Measurements from ENCODE around the gene COX6B2. TPM values are rescaled to one million over a fixed set of nuclear protein-coding genes. Genes with fewer than 3 reads are reported as not detected.

The COX6B2 gene
- total RNA-seq, 8 experiments from 2014 or later = 0.55 to 15.3 (median 1.2) TPM

DNA sequence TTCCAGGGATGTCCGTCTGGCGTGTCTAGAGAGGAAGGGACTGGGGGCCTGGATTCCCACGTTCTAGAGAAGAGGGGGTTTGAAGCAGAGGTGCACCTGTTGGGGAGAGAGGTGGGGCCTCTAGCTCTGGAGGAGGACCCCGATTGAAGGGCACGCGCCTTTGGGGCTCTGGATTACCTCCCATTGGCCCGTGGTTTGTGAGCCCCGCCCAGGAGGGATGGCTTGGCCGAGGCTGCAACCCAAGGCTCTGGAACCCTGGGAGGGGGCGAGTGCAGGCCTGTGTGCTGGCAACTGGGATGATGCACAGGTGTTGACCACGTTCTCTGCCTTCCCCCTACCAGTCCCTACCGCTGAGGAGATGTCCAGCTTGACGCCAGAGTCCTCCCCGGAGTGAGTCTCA, 49.5 kb downstream of the COX6B2 start:
- ATAC-seq (replicated peaks in 6 of 8) = no peak
- in situ Hi-C loops (cut with MboI; ENCODE audit: low pct_unique_long_range_greater_than_20kb in 2 of 9, low sequenced_read_pairs in 9 of 9, unreplicated experiment in 9 of 9) = no loop called here
- Histone ChIP-seq H3K27ac (no peak overlapping the region), H3K4me3 (no peak overlapping the region), H3K4me1 (replicated peaks in 1 of 2) (peaks cover 18% of the 10 kb centered on the region in 2 donors)
- WGBS, 10 experiments = 40 to 96% (median 82%) methylated on average over 3 to 5 of the region's 14 CpGs; no CpG with 5 or more reads in 7 of the 10 experiments

DNA sequence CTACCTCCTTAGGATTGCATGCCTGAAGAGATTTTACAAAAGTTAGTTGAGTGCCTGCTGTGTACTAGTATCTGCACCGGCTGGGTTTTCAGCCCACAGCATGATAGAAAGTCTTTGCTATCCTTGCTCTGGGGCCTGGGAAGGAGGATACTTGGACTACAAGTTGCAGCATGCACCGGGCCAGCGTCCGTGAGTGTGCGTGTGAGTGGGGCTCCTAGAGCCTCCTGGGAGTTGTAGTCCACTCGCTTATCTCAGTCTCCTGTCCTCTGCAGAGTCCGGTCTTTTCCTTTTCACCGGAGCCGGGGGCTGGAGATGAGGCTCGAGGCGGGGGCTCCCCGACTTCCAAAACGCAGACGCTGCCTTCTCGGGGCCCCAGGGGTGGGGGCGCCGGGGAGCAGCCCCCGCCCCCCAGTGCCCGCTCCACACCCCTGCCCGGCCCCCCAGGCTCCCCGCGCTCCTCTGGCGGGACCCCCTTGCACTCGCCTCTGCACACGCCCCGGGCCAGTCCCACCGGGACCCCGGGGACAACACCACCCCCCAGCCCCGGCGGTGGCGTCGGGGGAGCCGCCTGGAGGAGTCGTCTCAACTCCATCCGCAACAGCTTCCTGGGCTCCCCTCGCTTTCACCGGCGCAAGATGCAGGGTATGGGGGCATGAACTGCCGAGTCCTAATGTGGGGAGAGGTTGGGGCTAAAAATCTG, 50.1 kb downstream of the COX6B2 start:
- 33 to 100% (median 67%) methylated on average over 1 to 12 of the region's 39 CpGs; no CpG with 5 or more reads in 3 of the 10 experiments for WGBS, 10 experiments
- no peak overlapping the region for H3K4me3 ChIP-seq
- H3K27ac ChIP-seq = no peak overlapping the region
- in situ Hi-C loops (cut with MboI; ENCODE audit: low pct_unique_long_range_greater_than_20kb in 2 of 9, low sequenced_read_pairs in 9 of 9, unreplicated experiment in 9 of 9) = no loop called here
- ATAC-seq (replicated peaks in 6 of 8) = peak in 2 of 8 experiments; percentile 17 to 51
- H3K4me1 ChIP-seq (replicated peaks in 1 of 2) = peaks cover 18% of the 10 kb centered on the region in 2 donors

DNA sequence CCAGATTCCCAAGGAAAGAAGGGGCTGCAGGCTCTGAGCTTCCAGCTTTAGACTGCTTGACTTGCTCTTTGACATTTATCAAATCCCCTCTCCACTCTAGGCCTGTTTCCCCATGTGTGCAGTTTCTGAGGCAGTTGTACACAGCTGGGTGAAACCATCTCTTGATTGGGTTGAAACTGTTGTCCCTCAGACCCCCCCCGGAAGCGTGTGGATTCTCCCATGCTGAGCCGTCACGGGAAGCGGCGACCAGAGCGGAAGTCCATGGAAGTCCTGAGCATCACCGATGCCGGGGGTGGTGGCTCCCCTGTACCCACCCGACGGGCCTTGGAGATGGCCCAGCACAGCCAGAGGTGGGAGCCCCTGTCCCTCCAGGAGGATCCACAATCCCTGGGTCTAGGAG, 51.0 kb downstream of the COX6B2 start:
- Histone ChIP-seq H3K4me1 (replicated peaks in 1 of 2) (peaks cover 18% of the 10 kb centered on the region in 2 donors), H3K27ac (no peak overlapping the region), H3K4me3 (no peak overlapping the region)
- in situ Hi-C loops (cut with MboI; ENCODE audit: low pct_unique_long_range_greater_than_20kb in 2 of 9, low sequenced_read_pairs in 9 of 9, unreplicated experiment in 9 of 9) = no loop called here
- ATAC-seq (replicated peaks in 6 of 8) = no peak
- 97 to 100% (median 99%) methylated on average over 2 to 5 of the region's 11 CpGs; no CpG with 5 or more reads in 6 of the 10 experiments for WGBS, 10 experiments

DNA sequence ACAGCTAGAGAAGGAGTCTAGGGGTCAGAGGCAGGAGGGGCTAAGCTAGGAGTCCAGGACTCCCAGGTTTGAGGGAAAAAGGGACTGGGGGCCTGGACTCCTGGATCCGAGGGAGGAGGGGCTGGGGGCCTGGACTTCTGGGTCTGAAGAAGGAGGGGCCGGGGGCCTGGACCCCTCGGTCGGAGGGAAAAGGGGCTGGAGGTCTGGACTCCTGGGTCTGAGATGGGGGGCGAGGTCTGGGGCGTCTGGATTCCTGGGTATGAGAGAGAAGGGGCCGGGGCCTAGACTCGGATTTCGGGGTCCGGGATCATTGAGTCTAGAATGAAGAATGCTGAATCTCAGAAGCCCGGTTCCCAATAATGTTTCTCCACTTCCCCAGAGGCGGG, 52.2 kb downstream of the COX6B2 start:
- Histone ChIP-seq H3K4me3 (no peak overlapping the region), H3K27ac (peak overlapping the region in 1 of 2 donors; percentile 71), H3K4me1 (replicated peaks in 1 of 2) (peaks cover 18% of the 10 kb centered on the region in 2 donors)
- 100% methylated on average over 2 of the region's 12 CpGs; no CpG with 5 or more reads in 9 of the 10 experiments for WGBS, 10 experiments
- in situ Hi-C loops (cut with MboI; ENCODE audit: low pct_unique_long_range_greater_than_20kb in 2 of 9, low sequenced_read_pairs in 9 of 9, unreplicated experiment in 9 of 9) = no loop called here
- no peak for ATAC-seq (replicated peaks in 6 of 8)

DNA sequence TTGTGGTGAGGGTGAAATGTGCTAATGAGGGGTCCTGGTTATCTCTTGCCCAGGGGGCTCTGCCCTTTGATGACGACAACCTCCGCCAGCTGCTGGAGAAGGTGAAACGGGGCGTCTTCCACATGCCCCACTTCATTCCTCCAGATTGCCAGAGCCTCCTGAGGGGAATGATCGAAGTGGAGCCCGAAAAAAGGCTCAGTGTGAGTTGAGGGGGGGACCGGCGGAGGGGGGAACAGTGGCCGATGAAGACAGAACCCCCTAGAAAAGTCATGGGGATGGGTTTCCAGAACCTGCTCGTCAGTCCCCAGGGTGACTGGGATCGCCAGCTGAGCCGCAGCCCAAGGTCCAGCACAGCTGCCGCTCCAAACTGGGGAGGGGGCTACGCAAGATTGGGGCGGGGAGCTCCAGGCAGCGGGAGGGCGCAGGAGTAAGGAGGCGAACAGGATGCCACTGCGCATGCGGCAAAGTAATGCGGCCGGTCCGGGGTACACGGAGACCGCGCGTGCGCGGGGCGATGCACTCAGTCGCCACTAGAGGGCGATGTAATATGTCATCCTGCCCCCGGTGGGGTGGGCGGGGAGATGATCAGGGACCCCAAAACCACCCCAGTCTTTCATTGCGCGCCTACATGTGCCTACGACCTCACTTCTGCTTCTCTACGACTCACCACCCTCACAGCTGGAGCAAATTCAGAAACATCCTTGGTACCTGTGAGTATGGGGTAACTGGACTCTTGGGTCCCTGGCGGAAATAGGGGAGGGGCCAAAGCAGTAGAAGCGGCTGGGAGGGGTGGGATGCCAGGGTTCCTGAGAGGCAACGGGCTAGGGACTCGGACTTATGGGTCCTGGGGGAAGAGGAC, 52.8 kb downstream of the COX6B2 start:
- peak; percentile 83 to 95 (median 86) for ATAC-seq (replicated peaks in 6 of 8)
- H3K4me3 ChIP-seq = no peak overlapping the region
- peak overlapping the region; percentile 71 to 77 for H3K27ac ChIP-seq
- H3K4me1 ChIP-seq (replicated peaks in 1 of 2) = peaks cover 18% of the 10 kb centered on the region in 2 donors
- in situ Hi-C loops (cut with MboI; ENCODE audit: low pct_unique_long_range_greater_than_20kb in 2 of 9, low sequenced_read_pairs in 9 of 9, unreplicated experiment in 9 of 9) = no loop called here
- 26 to 62% methylated on average over 7 to 10 of the region's 42 CpGs; no CpG with 5 or more reads in 8 of the 10 experiments for WGBS, 10 experiments

DNA sequence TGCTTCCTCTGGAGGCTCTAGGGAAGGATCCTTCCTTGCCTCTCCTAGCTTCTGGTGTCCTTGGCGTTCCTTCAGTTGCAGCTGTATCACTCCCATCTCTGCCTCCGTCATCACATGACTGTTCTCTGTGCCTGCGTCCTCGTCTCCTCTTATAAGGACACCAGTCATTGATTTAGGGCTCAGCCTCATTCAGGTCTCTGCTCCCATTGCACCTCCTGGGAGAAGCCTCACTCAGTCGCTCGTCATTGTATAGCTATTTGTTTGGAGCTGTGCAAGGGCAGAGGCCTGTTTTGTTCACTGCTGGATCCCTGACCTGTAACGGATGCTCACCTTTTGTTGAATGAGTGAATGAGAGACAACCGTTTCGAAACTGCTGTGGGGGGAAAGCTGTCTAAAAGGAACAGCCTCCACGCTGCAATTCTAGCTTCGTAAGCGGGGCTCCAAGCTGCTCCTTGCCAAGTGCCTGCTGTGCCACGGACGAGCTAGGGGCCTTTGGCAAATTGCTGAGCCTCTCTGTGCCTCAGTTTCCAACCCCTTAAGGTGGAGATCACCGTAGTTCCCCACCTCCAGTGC, 53.5 kb downstream of the COX6B2 start:
- in situ Hi-C loops (cut with MboI; ENCODE audit: low pct_unique_long_range_greater_than_20kb in 2 of 9, low sequenced_read_pairs in 9 of 9, unreplicated experiment in 9 of 9) = no loop called here
- Histone ChIP-seq H3K4me1 (replicated peaks in 1 of 2) (peaks cover 18% of the 10 kb centered on the region in 2 donors), H3K27ac (peak overlapping the region; percentile 71 to 77), H3K4me3 (no peak overlapping the region)
- peak in 5 of 8 experiments; percentile 52 to 82 (median 73) for ATAC-seq (replicated peaks in 6 of 8)
- WGBS, 10 experiments = 8 to 83% (median 32%) methylated on average over 1 to 9 of the region's 15 CpGs; no CpG with 5 or more reads in 2 of the 10 experiments

DNA sequence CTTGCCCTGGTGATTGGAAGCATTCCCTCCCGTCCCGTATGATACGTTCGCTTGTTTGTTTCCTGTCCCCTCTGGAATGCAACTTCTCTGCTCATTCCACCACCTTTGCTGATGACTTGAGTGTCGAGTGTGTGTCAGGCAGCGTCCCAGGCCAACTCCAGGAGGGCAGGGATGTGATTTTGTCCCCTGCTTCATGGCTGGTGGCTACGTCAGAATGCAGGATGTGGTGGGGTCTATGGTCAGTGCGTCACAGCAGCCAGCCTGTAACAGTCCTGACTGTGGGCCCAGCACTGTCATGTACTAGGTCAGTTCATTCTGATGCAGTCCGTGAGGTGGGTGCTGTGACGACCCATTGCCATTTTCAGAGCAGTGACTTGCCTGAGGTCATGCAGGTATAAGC, 54.5 kb downstream of the COX6B2 start:
- WGBS, 10 experiments = 20 to 100% (median 98%) methylated on average over 1 to 8 of the region's 10 CpGs; no CpG with 5 or more reads in 6 of the 10 experiments
- no peak for ATAC-seq (replicated peaks in 6 of 8)
- Histone ChIP-seq H3K4me3 (no peak overlapping the region), H3K27ac (peak overlapping the region in 1 of 2 donors; percentile 71), H3K4me1 (replicated peaks in 1 of 2) (peaks cover 18% of the 10 kb centered on the region in 2 donors)
- in situ Hi-C loops (cut with MboI; ENCODE audit: low pct_unique_long_range_greater_than_20kb in 2 of 9, low sequenced_read_pairs in 9 of 9, unreplicated experiment in 9 of 9) = no loop called here

Other genes with a start within 250 kb of the COX6B2 start
- 10 to 100 TPM; 16.6 to 66.3 (median 36.7) TPM for gene PPP1R12C, start 237.1 kb downstream of the COX6B2 start, total RNA-seq
- 10 to 100 TPM in 2 of 8 experiments, 1 to 10 TPM in 6; 1.2 to 36.8 (median 3.9) TPM for gene TNNT1, start 205.5 kb downstream of the COX6B2 start, total RNA-seq
- 1 to 10 TPM in 7 of 8 experiments, not detected in 1; 2.9 to 8.5 (median 3.2) TPM for gene TNNI3, start 197.0 kb downstream of the COX6B2 start, total RNA-seq
- 1 to 10 TPM in 6 of 8 experiments, under 1 TPM in 2; 0.41 to 7.2 (median 1.4) TPM for gene DNAAF3, start 188.1 kb downstream of the COX6B2 start, total RNA-seq
- 10 to 100 TPM in 4 of 8 experiments, 1 to 10 TPM in 4; 1.1 to 19.3 (median 8.7) TPM for gene SYT5, start 174.4 kb downstream of the COX6B2 start, total RNA-seq
- 10 to 100 TPM in 6 of 8 experiments, 1 to 10 TPM in 2; 4.0 to 59.0 (median 18.1) TPM for gene PTPRH, start 145.2 kb downstream of the COX6B2 start, total RNA-seq
- gene TMEM86B, start 126.0 kb downstream of the COX6B2 start, total RNA-seq = 1 to 10 TPM in 7 of 8 experiments, under 1 TPM in 1; 0.81 to 3.1 (median 2.2) TPM
- 10 to 100 TPM; 18.3 to 77.0 (median 26.7) TPM for gene PPP6R1, start 95.7 kb downstream of the COX6B2 start, total RNA-seq
- 10 to 100 TPM; 20.6 to 37.3 (median 24.5) TPM for gene HSPBP1, start 74.6 kb downstream of the COX6B2 start, total RNA-seq
- gene BRSK1, start 70.7 kb downstream of the COX6B2 start, total RNA-seq = 100 to 1,000 TPM in 1 of 8 experiments, 10 to 100 TPM in 6, 1 to 10 TPM in 1; 1.4 to 102 (median 77.8) TPM
- under 1 TPM in 3 of 8 experiments, not detected in 5; 0.11 to 0.62 (median 0.33) TPM for gene TMEM150B, start 29.4 kb downstream of the COX6B2 start, total RNA-seq
- 10 to 100 TPM in 6 of 8 experiments, 1 to 10 TPM in 2; 8.4 to 25.1 (median 20.9) TPM for gene KMT5C, start 14.8 kb downstream of the COX6B2 start, total RNA-seq
- gene GARIN5B, start 8.5 kb upstream of the COX6B2 start, total RNA-seq = under 1 TPM in 6 of 8 experiments, not detected in 2; 0.05 to 0.71 (median 0.14) TPM
- gene IL11, start 15.7 kb upstream of the COX6B2 start, total RNA-seq = 1 to 10 TPM in 2 of 8 experiments, under 1 TPM in 6; 0.10 to 2.4 (median 0.43) TPM
- gene TMEM190, start 22.1 kb upstream of the COX6B2 start, total RNA-seq = 1 to 10 TPM in 1 of 8 experiments, under 1 TPM in 2, not detected in 5; 0.46 to 8.4 (median 0.58) TPM
- gene TMEM238, start 29.6 kb upstream of the COX6B2 start, total RNA-seq = under 1 TPM in 3 of 8 experiments, not detected in 5; 0.23 to 0.40 (median 0.25) TPM
- 1,000 to 10,000 TPM in 2 of 8 experiments, 100 to 1,000 TPM in 6; 362 to 1,444 (median 673) TPM for gene RPL28, start 31.2 kb upstream of the COX6B2 start, total RNA-seq
- 10 to 100 TPM; 21.5 to 86.6 (median 37.8) TPM for gene UBE2S, start 53.1 kb upstream of the COX6B2 start, total RNA-seq
- gene SHISA7, start 88.6 kb upstream of the COX6B2 start, total RNA-seq = 1 to 10 TPM in 5 of 8 experiments, under 1 TPM in 3; 0.10 to 3.4 (median 1.5) TPM
- gene ISOC2, start 106.9 kb upstream of the COX6B2 start, total RNA-seq = 10 to 100 TPM; 35.4 to 82.0 (median 59.1) TPM
- 1 to 10 TPM in 2 of 8 experiments, under 1 TPM in 5, not detected in 1; 0.05 to 1.3 (median 0.72) TPM for gene C19orf85, start 110.0 kb upstream of the COX6B2 start, total RNA-seq
- 1 to 10 TPM; 1.1 to 5.6 (median 3.6) TPM for gene ZNF628, start 121.9 kb upstream of the COX6B2 start, total RNA-seq
- 10 to 100 TPM; 10.9 to 62.6 (median 48.2) TPM for gene NAT14, start 130.5 kb upstream of the COX6B2 start, total RNA-seq
- 1 to 10 TPM in 3 of 8 experiments, under 1 TPM in 5; 0.27 to 3.0 (median 0.63) TPM for gene SSC5D, start 133.7 kb upstream of the COX6B2 start, total RNA-seq
- under 1 TPM in 1 of 8 experiments, not detected in 7; 0.18 TPM for gene SBK2, start 182.4 kb upstream of the COX6B2 start, total RNA-seq
- 1 to 10 TPM in 1 of 8 experiments, under 1 TPM in 4, not detected in 3; 0.14 to 1.1 (median 0.31) TPM for gene SBK3, start 190.8 kb upstream of the COX6B2 start, total RNA-seq
- gene ZNF579, start 226.1 kb upstream of the COX6B2 start, total RNA-seq = 1 to 10 TPM; 3.4 to 9.4 (median 5.0) TPM
- gene FIZ1, start 244.8 kb upstream of the COX6B2 start, total RNA-seq = 10 to 100 TPM in 2 of 8 experiments, 1 to 10 TPM in 6; 5.0 to 11.6 (median 8.3) TPM
- 10 to 100 TPM in 1 of 8 experiments, 1 to 10 TPM in 7; 3.7 to 12.3 (median 5.4) TPM for gene ZNF524, start 245.6 kb upstream of the COX6B2 start, total RNA-seq

All from motor neuron (in vitro differentiated cells).